Smooth muscle cell (in vitro differentiated cells): ENCODE results near the gene FAM13B. TPM values are rescaled to one million over a fixed set of nuclear protein-coding genes. Genes with fewer than 3 reads are reported as not detected.
"Not testable (repeated sequence)": the region's sequence is repeated elsewhere in the genome, so short reads cannot be mapped to it uniquely, and the experiment has no call there.

Source experiments
- DNase-seq: peaks from one replicate; lab custom pipeline; 2025; ENCODE audit not compliant: unreplicated experiment; lab: John Stamatoyannopoulos, UW
- H2AFZ ChIP-seq: fragments of 200-600 bp; sonication (generic); 2 replicates; pipeline ENCODE4 v1.6.0; 2016; ENCODE audit warnings: antibody characterized with exemption, low read depth, mild to moderate bottlenecking
- H3F3A ChIP-seq: fragments of 200-600 bp; sonication (generic); 2 replicates; pipeline ENCODE4 v1.6.0; 2017; ENCODE audit warnings: antibody characterized with exemption, low read depth
- H3K27ac ChIP-seq: fragments of 200-600 bp; sonication (generic); 2 replicates; pipeline ENCODE4 v1.5.1; 2016; ENCODE audit warnings: low read depth, mild to moderate bottlenecking
- H3K27me3 ChIP-seq: fragments of 200-600 bp; sonication (generic); 2 replicates; pipeline ENCODE4 v1.6.1; 2016; ENCODE audit warnings: low read depth, mild to moderate bottlenecking
- H3K36me3 ChIP-seq: fragments of 200-600 bp; sonication (generic); 2 replicates; pipeline ENCODE4 v1.5.1; 2016; ENCODE audit warnings: low read depth
- H3K4me1 ChIP-seq: fragments of 200-600 bp; sonication (generic); 2 replicates; pipeline ENCODE4 v1.5.1; 2016; ENCODE audit warnings: low read depth
- H3K4me2 ChIP-seq: fragments of 200-600 bp; sonication (generic); 2 replicates; pipeline ENCODE4 v1.6.0; 2016; ENCODE audit warnings: mild to moderate bottlenecking
- H3K4me3 ChIP-seq: fragments of 200-600 bp; sonication (generic); 2 replicates; pipeline ENCODE4 v1.5.1; 2016; ENCODE audit warnings: mild to moderate bottlenecking
- H3K79me2 ChIP-seq: fragments of 200-600 bp; sonication (generic); 2 replicates; pipeline ENCODE4 v1.6.0; 2016; ENCODE audit warnings: low read depth, mild to moderate bottlenecking
- H3K9ac ChIP-seq: fragments of 200-600 bp; sonication (generic); 2 replicates; pipeline ENCODE4 v1.6.0; 2016; ENCODE audit warnings: low read depth
- H3K9me3 ChIP-seq: fragments of 200-600 bp; sonication (generic); replicated peaks from 2 replicates; pipeline ENCODE4 v1.5.1; 2016; ENCODE audit warnings: low read depth
- H4K20me1 ChIP-seq: fragments of 200-600 bp; sonication (generic); 2 replicates; pipeline ENCODE4 v1.6.0; 2016; ENCODE audit warnings: low read depth
- WGBS: methylation state at CpG from one replicate; pipeline ENCODE4 v1.1.7; 2016; ENCODE audit warnings: low lambda C conversion rate; 5-methylcytosine and 5-hydroxymethylcytosine counted together
- polyA plus RNA-seq: library from polyadenylated mRNA; unstranded; fragments of >200 nt; fragmentation: Nextera tagmentation; extraction: Ambion mirVana; gene quantifications from 2 replicates; pipeline ENCODE4 v1.2.1, GENCODE V29; 2016
- total RNA-seq: library from RNA; depleted of rRNA; stranded (reverse); fragments of >200 nt; gene quantifications from 2 replicates; pipeline ENCODE4 v1.2.3, GENCODE V29; 2014
- TF ChIP-seq, protein P1 (sequence below): fragments of 200-600 bp; sonication (generic); IDR thresholded peaks from 2 replicates; pipeline ENCODE4 v1.5.1; 2017; ENCODE audit warnings: borderline replicate concordance, mild to moderate bottlenecking, antibody characterized with exemption; ENCODE audit not compliant: insufficient read depth, poor library complexity, severe bottlenecking

Gene FAM13B
- total and polyA plus RNA-seq, 2 experiments from 2014 or later, result 3.8 to 15.1 TPM

DNA sequence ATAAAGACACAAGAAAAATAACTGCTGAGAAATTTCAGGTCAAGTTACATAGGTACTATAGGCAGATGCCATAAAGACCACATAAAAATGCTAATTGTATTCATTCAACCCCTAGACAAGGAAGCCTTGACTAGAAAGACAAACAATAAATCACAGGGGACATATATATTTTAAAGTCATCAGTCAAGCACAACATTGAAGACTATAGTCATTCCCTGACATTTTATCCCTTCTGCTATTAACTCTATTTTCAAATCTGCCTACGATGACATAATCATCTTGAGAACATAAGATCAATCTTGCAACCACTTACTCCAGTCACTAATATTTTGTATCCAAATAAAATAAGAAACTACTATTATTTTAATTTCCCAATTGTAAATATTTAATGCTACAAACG lies 38.3 kb downstream of the FAM13B start:
- Histone ChIP-seq H3F3A (no peaks in the 10 kb centered on the region), H3K9me3 (no peaks in the 10 kb centered on the region), H3K9ac (no peak overlapping the region), H3K4me2 (no peak overlapping the region), H3K27ac (no peak overlapping the region), H3K27me3 (no peaks in the 10 kb centered on the region), H3K4me1 (no peaks in the 10 kb centered on the region), H3K36me3 (no peaks in the 10 kb centered on the region), H4K20me1 (peaks cover 56% of the 10 kb centered on the region), H3K79me2 (peaks cover 65% of the 10 kb centered on the region), H2AFZ (no peak overlapping the region), H3K4me3 (no peak overlapping the region)
- DNase-seq, result no peak
- 96% methylated on average over 2 of the region's 2 CpGs for WGBS
- TF ChIP-seq, protein P1, sequence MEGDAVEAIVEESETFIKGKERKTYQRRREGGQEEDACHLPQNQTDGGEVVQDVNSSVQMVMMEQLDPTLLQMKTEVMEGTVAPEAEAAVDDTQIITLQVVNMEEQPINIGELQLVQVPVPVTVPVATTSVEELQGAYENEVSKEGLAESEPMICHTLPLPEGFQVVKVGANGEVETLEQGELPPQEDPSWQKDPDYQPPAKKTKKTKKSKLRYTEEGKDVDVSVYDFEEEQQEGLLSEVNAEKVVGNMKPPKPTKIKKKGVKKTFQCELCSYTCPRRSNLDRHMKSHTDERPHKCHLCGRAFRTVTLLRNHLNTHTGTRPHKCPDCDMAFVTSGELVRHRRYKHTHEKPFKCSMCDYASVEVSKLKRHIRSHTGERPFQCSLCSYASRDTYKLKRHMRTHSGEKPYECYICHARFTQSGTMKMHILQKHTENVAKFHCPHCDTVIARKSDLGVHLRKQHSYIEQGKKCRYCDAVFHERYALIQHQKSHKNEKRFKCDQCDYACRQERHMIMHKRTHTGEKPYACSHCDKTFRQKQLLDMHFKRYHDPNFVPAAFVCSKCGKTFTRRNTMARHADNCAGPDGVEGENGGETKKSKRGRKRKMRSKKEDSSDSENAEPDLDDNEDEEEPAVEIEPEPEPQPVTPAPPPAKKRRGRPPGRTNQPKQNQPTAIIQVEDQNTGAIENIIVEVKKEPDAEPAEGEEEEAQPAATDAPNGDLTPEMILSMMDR, result no peak

DNA sequence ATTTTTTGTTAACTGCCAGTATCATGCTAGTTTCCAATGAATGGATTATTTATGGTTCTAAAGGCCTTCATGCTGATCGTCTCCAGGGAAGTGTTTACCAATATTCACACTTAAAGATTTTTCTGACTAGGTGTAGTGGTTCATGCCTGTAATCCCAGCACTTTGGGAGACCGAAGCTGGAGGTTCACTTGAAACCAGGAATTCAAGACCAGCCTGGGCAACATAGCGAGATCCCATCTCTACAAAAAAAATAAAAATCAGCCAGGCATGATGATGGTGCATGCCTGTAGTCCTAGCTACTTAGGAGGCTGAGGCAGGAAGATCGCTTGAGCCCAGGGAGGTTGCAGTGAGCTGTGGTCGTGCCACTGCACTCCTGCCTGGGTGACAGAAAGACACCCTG lies 43.5 kb downstream of the FAM13B start:
- H3F3A ChIP-seq, result no peaks in the 10 kb centered on the region
- TF ChIP-seq, protein P1, result no peak
- no peak overlapping the region for H2AFZ ChIP-seq
- no peak overlapping the region for H3K9ac ChIP-seq
- no peak overlapping the region for H3K4me2 ChIP-seq
- no peaks in the 10 kb centered on the region for H3K4me1 ChIP-seq
- peaks cover 37% of the 10 kb centered on the region for H4K20me1 ChIP-seq
- no peak for DNase-seq
- H3K27ac ChIP-seq, result no peak overlapping the region
- no peak overlapping the region for H3K4me3 ChIP-seq
- H3K27me3 ChIP-seq, result no peaks in the 10 kb centered on the region
- no peaks in the 10 kb centered on the region for H3K9me3 ChIP-seq
- WGBS, result 97% methylated on average over 5 of the region's 5 CpGs
- H3K79me2 ChIP-seq, result peaks cover 40% of the 10 kb centered on the region
- H3K36me3 ChIP-seq, result peaks cover 5% of the 10 kb centered on the region

DNA sequence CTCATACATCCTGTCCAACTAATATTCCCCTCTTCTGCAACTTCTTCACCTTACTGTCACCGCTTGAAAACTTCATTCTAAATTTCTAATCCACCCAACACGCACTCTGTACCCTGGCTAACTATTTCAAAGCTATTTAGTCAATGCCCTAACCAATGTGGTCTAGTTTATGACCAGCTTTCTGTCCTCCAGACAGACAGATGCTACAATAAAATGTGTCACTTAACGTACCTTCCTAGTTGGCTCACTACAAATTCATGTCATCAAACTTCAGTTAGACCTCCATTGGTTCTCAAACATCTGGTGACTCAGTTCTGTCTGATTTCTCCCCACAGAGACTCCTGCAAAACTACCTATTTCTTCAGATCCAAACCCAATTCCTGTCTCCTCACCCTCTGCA lies 57.7 kb downstream of the FAM13B start:
- Histone ChIP-seq H3K9ac (no peak overlapping the region), H3K36me3 (no peaks in the 10 kb centered on the region), H2AFZ (no peak overlapping the region), H4K20me1 (no peaks in the 10 kb centered on the region), H3K9me3 (no peaks in the 10 kb centered on the region), H3K27me3 (no peaks in the 10 kb centered on the region), H3K4me2 (no peak overlapping the region), H3K4me3 (no peak overlapping the region), H3K27ac (no peak overlapping the region), H3K79me2 (no peaks in the 10 kb centered on the region), H3K4me1 (no peaks in the 10 kb centered on the region), H3F3A (no peaks in the 10 kb centered on the region)
- WGBS, result 95% methylated on average over 3 of the region's 3 CpGs
- DNase-seq, result no peak
- TF ChIP-seq, protein P1, result no peak

DNA sequence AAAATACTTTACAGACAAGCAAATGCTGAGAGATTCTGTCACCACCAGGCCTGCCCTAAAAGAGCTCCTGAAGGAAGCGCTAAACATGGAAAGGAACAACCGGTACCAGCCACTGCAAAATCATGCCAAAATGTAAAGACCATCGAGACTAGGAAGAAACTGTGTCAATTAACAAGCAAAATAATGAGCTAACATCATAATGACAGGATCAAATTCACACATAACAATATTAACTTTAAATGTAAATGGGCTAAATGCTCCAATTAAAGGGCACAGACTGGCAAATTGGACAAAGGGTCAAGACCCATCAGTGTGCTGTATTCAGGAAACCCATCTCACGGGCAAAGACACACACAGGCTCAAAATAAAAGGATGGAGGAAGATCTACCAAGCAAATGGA lies 62.5 kb downstream of the FAM13B start:
- not testable (repeated sequence) for H3K9ac ChIP-seq, H3K4me1 ChIP-seq, H3K27me3 ChIP-seq, H3K9me3 ChIP-seq, H3K36me3 ChIP-seq, H3F3A ChIP-seq, H2AFZ ChIP-seq, H4K20me1 ChIP-seq, DNase-seq, H3K27ac ChIP-seq, H3K4me2 ChIP-seq, H3K79me2 ChIP-seq, H3K4me3 ChIP-seq
- WGBS, result 100% methylated on average over 4 of the region's 4 CpGs
